ENCODE results near the gene C2CD2. TPM values are rescaled to one million over a fixed set of nuclear protein-coding genes. Genes with fewer than 3 reads are reported as not detected.

The C2CD2 gene
- total and polyA plus RNA-seq, 3 donors from 2014 or later = 8.6 to 17.4 (median 13.2) TPM

DNA sequence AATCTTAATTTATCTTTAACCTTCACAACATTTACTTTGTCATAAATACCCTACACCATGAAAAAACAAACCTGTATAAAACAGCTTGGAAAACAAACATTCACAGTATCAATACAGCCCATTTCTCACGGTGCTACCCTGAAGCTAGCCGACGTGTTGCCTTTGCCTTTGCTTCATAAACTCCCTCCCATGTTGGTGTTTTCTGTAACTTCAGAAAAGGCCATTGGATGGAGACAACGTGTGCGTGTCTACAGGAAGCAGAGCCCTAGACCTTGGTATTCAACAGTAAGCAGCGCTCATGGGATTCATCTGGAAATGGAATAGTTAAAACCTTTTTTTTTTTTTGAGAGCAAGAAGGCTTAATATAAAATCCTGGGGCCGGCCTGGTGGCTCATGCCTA is 67.5 kb downstream of the C2CD2 start:
- no peaks in the 10 kb centered on the region for H3K27me3 ChIP-seq
- DNase-seq = no peak
- no peak for TF ChIP-seq POLR2A (IDR thresholded peaks at IDR 0.05)
- TF ChIP-seq, protein P1, sequence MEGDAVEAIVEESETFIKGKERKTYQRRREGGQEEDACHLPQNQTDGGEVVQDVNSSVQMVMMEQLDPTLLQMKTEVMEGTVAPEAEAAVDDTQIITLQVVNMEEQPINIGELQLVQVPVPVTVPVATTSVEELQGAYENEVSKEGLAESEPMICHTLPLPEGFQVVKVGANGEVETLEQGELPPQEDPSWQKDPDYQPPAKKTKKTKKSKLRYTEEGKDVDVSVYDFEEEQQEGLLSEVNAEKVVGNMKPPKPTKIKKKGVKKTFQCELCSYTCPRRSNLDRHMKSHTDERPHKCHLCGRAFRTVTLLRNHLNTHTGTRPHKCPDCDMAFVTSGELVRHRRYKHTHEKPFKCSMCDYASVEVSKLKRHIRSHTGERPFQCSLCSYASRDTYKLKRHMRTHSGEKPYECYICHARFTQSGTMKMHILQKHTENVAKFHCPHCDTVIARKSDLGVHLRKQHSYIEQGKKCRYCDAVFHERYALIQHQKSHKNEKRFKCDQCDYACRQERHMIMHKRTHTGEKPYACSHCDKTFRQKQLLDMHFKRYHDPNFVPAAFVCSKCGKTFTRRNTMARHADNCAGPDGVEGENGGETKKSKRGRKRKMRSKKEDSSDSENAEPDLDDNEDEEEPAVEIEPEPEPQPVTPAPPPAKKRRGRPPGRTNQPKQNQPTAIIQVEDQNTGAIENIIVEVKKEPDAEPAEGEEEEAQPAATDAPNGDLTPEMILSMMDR (IDR thresholded peaks at IDR 0.05) = no peak
- intact Hi-C loops (cut with DNase I; ENCODE audit: low total_unique reads) = no loop called here
- H3K4me1 ChIP-seq = no peaks in the 10 kb centered on the region
- no peak overlapping the region for H3K4me3 ChIP-seq
- H3K27ac ChIP-seq = no peak overlapping the region
- WGBS, 2 donors = 84 to 87% methylated on average over 7 of the region's 7 CpGs
- H3K36me3 ChIP-seq (ENCODE audit: low read depth, missing control alignments) = no peaks in the 10 kb centered on the region
- no peaks in the 10 kb centered on the region for H3K9me3 ChIP-seq

DNA sequence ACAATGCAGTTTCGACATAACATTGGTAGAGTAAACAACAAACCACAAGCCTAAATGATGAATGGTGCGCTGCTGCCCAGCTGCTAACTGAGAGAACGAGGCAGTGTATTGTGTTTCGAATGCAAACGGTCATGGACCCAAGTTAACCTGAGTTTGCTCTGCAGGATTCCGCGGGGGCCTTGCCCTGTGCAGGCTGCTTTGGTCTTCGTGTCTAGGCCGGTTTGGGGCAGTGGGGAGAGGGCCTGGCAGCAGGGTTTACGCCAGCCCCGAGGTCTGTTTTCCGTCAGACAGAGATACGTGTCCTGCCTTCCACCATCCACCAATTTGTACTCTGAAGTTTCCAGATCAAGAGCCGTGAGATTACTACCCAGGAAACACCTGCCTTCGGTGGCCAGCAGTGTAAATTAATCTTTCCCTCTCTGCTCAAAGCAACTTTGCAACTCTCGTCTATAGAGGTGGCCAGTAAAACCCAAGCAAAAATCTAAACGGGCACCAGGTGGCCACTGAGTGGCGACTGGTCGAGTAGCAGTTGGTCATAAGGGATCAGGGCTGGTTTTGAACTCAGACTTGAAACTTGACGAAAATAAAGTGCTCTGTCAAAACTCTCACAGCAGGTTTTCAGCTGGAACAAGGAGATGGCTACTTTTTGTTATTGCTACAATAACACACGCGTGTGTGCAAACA is 68.3 kb downstream of the C2CD2 start:
- Histone ChIP-seq H3K27ac (no peak overlapping the region), H3K36me3 (ENCODE audit: low read depth, missing control alignments) (no peaks in the 10 kb centered on the region), H3K9me3 (no peaks in the 10 kb centered on the region), H3K4me1 (no peaks in the 10 kb centered on the region), H3K27me3 (no peaks in the 10 kb centered on the region), H3K4me3 (no peak overlapping the region)
- WGBS, 2 donors = 69 to 77% methylated on average over 22 of the region's 22 CpGs
- intact Hi-C loops (cut with DNase I; ENCODE audit: low total_unique reads) = no loop called here
- no peak for DNase-seq
- TF ChIP-seq POLR2A (IDR thresholded peaks at IDR 0.05) = no peak
- TF ChIP-seq, protein P1 (IDR thresholded peaks at IDR 0.05) = no peak

DNA sequence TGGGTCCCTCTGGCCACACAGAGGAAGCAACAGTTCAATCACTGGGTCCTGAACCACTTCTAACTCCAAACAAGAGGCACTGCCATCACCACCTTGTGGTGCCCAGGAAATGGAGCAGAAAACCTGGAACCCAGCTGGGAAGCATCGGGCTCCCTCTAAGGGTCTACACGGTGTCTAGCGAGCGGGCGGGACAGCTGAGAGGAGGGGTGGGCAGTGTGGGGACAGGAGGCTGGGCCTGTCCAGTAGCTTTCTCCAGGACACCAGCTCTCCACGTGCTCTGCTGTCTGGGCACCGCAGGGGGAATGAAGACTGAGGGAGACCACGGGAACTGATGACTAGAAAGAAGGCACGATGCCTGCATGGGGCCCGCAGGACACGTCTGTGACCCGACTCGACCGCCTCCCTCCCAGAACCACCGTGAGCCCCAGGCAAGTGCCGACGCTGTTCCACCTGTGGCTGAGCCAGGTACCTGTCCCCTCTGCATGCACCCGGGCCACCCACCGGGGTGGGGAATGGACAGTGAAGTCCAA is 69.3 kb downstream of the C2CD2 start:
- intact Hi-C loops (cut with DNase I; ENCODE audit: low total_unique reads) = no loop called here
- Histone ChIP-seq H3K27me3 (no peaks in the 10 kb centered on the region), H3K36me3 (ENCODE audit: low read depth, missing control alignments) (no peaks in the 10 kb centered on the region), H3K4me3 (no peak overlapping the region), H3K9me3 (no peaks in the 10 kb centered on the region), H3K27ac (no peak overlapping the region), H3K4me1 (no peaks in the 10 kb centered on the region)
- no peak for TF ChIP-seq POLR2A (IDR thresholded peaks at IDR 0.05)
- TF ChIP-seq, protein P1 (IDR thresholded peaks at IDR 0.05) = no peak
- no peak for DNase-seq
- WGBS, 2 donors = 87 to 88% methylated on average over 18 to 19 of the region's 19 CpGs

DNA sequence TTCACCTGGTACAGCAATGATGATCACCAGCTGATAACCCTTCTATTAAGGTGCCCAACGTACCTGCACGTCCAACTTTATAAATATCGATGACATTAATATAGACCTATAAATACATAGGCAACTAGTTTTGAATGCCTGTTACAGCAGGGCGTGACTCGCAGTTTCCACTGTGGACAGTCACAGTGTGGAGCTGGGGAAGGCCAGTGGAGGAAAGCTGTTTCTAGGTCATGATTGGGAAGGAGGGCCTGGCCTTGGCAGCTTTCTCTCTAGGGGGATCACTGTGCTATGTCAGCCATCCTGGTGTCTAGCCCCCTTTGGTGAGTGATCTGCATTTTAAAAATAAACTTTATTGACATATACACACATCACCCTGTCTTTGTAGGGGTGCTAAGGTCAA is 70.2 kb downstream of the C2CD2 start:
- H3K27ac ChIP-seq = no peak overlapping the region
- 92 to 95% methylated on average over 5 of the region's 5 CpGs for WGBS, 2 donors
- no peaks in the 10 kb centered on the region for H3K9me3 ChIP-seq
- no peak overlapping the region for H3K4me3 ChIP-seq
- H3K36me3 ChIP-seq (ENCODE audit: low read depth, missing control alignments) = no peaks in the 10 kb centered on the region
- DNase-seq = no peak
- intact Hi-C loops (cut with DNase I; ENCODE audit: low total_unique reads) = no loop called here
- TF ChIP-seq POLR2A (IDR thresholded peaks at IDR 0.05) = no peak
- TF ChIP-seq, protein P1 (IDR thresholded peaks at IDR 0.05) = no peak
- no peaks in the 10 kb centered on the region for H3K4me1 ChIP-seq
- H3K27me3 ChIP-seq = no peaks in the 10 kb centered on the region

DNA sequence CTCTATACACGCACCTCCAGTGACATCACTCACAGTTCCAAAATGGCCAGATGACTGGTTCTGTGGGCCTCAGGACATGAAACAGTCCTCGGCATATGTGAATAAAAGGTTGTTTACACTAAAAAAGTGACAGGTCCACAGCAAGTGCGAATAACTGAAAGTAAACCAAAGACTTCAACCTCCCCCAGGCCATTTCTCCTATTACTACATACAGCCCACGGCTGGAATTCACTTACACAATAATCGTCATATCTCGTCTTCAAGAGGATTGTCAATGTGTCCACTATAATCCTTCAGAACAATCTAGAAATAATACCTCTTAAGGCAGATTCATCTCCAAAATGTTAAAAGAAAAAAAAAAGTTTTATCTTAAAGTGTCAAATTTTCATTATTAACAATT is 72.8 kb downstream of the C2CD2 start:
- H3K4me1 ChIP-seq = peaks cover 10% of the 10 kb centered on the region
- intact Hi-C loops (cut with DNase I; ENCODE audit: low total_unique reads) = no loop called here
- no peaks in the 10 kb centered on the region for H3K9me3 ChIP-seq
- WGBS, 2 donors = 77 to 86% methylated on average over 6 of the region's 6 CpGs
- no peaks in the 10 kb centered on the region for H3K36me3 ChIP-seq (ENCODE audit: low read depth, missing control alignments)
- no peak overlapping the region for H3K27ac ChIP-seq
- H3K4me3 ChIP-seq = no peak overlapping the region
- no peaks in the 10 kb centered on the region for H3K27me3 ChIP-seq
- TF ChIP-seq, protein P1 (IDR thresholded peaks at IDR 0.05) = no peak
- no peak for TF ChIP-seq POLR2A (IDR thresholded peaks at IDR 0.05)
- no peak for DNase-seq
